K562 (cell line): ENCODE results near the gene SYN1. TPM values are rescaled to one million over a fixed set of nuclear protein-coding genes. Genes with fewer than 3 reads are reported as not detected.

Experiments
- ATAC-seq: fragments of 200-7000 bp; cut with Tn5 transposase; 3 replicates; pipeline ENCODE4 v1.9.1; 2020; ENCODE audit warnings: moderate library complexity
- BruUV-seq: library from RNA; stranded (reverse); fragments of 400-500 nt; replicated peaks from 2 replicates; lab custom pipeline; 2021; lab: Mats Ljungman, UMichigan
- CTCF ChIA-PET: fragments of 300-600 bp; formaldehyde crosslinking; extraction: SDS; loops from one replicate; lab custom pipeline; 2021; ENCODE audit warnings: low intra/inter-chr PET ratio; lab: Yijun Ruan, JAX
- POLR2A ChIA-PET: fragments of 300-600, 350-650 bp; sonication (Branson Sonifier 250); formaldehyde crosslinking; extraction: SDS; loops from one replicate; lab custom pipeline; 2021; ENCODE audit warnings: antibody characterized with exemption, inconsistent platforms; lab: Yijun Ruan, JAX
- DNase-seq, 4 experiments: peaks; one replicate each; pipeline versions ENCODE4 v3.0.0 to v3.0.0-alpha.2; 2011 to 2018; ENCODE audit warnings: low spot score in 3 of 4, mixed read lengths in 3 of 4; ENCODE audit errors: extremely low read depth in 1 of 4
- FAIRE-seq: peaks from 2 replicates; lab custom pipeline; 2011; peaks lifted over from hg19 to GRCh38; lab: Jason Lieb, UNC
- H2AFZ ChIP-seq: 2 replicates; pipeline ENCODE4 v1.6.0; 2011; ENCODE audit warnings: low read depth, low read length, control low read depth, inconsistent platforms
- H3K27ac ChIP-seq: fragments of 200-600 bp; 3 replicates; pipeline ENCODE4 v1.8.0; 2011; ENCODE audit warnings: low read depth, mild to moderate bottlenecking, control low read depth, inconsistent platforms, low read length, moderate library complexity, mixed read lengths; ENCODE audit errors: extremely low read depth
- H3K27me3 ChIP-seq, 2 experiments: fragments of 300-600 bp in 1 of 2; 2 replicates in 1 of 2; 3 replicates in 1 of 2; pipeline versions ENCODE4 v1.6.0 to v1.8.0; 2011; ENCODE audit warnings: inconsistent platforms in 2 of 2, low read length in 2 of 2, mild to moderate bottlenecking in 1 of 2, mixed read lengths in 1 of 2, moderate library complexity in 1 of 2; ENCODE audit not compliant: control insufficient read depth in 2 of 2, insufficient read depth in 2 of 2
- H3K36me3 ChIP-seq: fragments of 300-600 bp; 3 replicates; pipeline ENCODE4 v1.8.0; 2011; ENCODE audit warnings: mild to moderate bottlenecking, low read length, inconsistent platforms; ENCODE audit not compliant: control insufficient read depth, insufficient read depth
- H3K4me1 ChIP-seq, 2 experiments: fragments of 200-600 bp in 1 of 2; replicated peaks in 1 of 2; 2 replicates in 1 of 2; 3 replicates in 1 of 2; pipeline versions ENCODE4 v1.5.1 to v1.8.0; 2011; ENCODE audit warnings: inconsistent platforms in 2 of 2, low read length in 2 of 2, mild to moderate bottlenecking in 1 of 2, mixed read lengths in 1 of 2, moderate library complexity in 1 of 2; ENCODE audit not compliant: control insufficient read depth in 2 of 2, insufficient read depth in 2 of 2
- H3K4me2 ChIP-seq: 2 replicates; pipeline ENCODE4 v1.6.1; 2011; ENCODE audit warnings: low read length, control low read depth, inconsistent platforms, mixed read lengths; ENCODE audit not compliant: insufficient read depth
- H3K4me3 ChIP-seq: fragments of 200-600 bp; sonication (generic), shearing (Covaris generic); 2 replicates; pipeline ENCODE4 v1.5.1; 2016; ENCODE audit warnings: control low read depth, inconsistent platforms
- H3K79me2 ChIP-seq: fragments of 200-600 bp; 3 replicates; pipeline ENCODE4 v1.8.0; 2011; ENCODE audit warnings: low read length, inconsistent platforms; ENCODE audit not compliant: control insufficient read depth, insufficient read depth
- H3K9ac ChIP-seq, 2 experiments: 2 replicates each; pipeline versions ENCODE4 v1.6.0 to v1.6.1; 2011; ENCODE audit warnings: low read depth in 2 of 2, low read length in 2 of 2, control low read depth in 1 of 2, inconsistent platforms in 1 of 2, mild to moderate bottlenecking in 1 of 2, mixed read lengths in 1 of 2; ENCODE audit not compliant: insufficient read depth in 1 of 2
- H3K9me1 ChIP-seq: one replicate; pipeline ENCODE4 v1.6.0; 2011; ENCODE audit warnings: inconsistent platforms, mild to moderate bottlenecking, low read length, moderate library complexity; ENCODE audit not compliant: control insufficient read depth, insufficient read depth
- H3K9me3 ChIP-seq: replicated peaks from 2 replicates; pipeline ENCODE4 v1.5.1; 2011; ENCODE audit warnings: low read depth, low read length, inconsistent platforms; ENCODE audit not compliant: control insufficient read depth, insufficient read depth
- H4K20me1 ChIP-seq: replicated peaks from 2 replicates; pipeline ENCODE4 v1.6.1; 2011; ENCODE audit warnings: low read length, inconsistent platforms, mixed read lengths; ENCODE audit not compliant: control insufficient read depth, insufficient read depth
- CREB5 ChIP-seq: fragments of 250-450 bp; sonication (Bioruptor Pico); IDR thresholded peaks from 2 replicates; pipeline ENCODE4 v1.5.0; 2020; ENCODE audit warnings: mild to moderate bottlenecking
- EP400 ChIP-seq: fragments of 450-650 bp; IDR thresholded peaks from 2 replicates; pipeline ENCODE4 v1.6.1; 2017; ENCODE audit warnings: antibody characterized with exemption, mild to moderate bottlenecking, moderate library complexity
- FIP1L1 ChIP-seq: fragments of 200-400 bp; formaldehyde crosslinking; IDR thresholded peaks from 2 replicates; pipeline ENCODE4 v1.6.1; 2018; ENCODE audit warnings: mild to moderate bottlenecking, low read depth, low read length; ENCODE audit not compliant: poor library complexity, severe bottlenecking
- FOS ChIP-seq: IDR thresholded peaks from 3 replicates; pipeline ENCODE4 v1.6.1; 2011; ENCODE audit not compliant: insufficient read length; ENCODE audit errors: extremely low read depth
- FUS ChIP-seq: fragments of 200-400 bp; formaldehyde crosslinking; optimal IDR thresholded peaks from 2 replicates; pipeline ENCODE3; 2017; ENCODE audit warnings: low read depth, low read length
- HNRNPUL1 ChIP-seq: fragments of 200-400 bp; formaldehyde crosslinking; IDR thresholded peaks from 2 replicates; pipeline ENCODE4 v1.6.1; 2017; ENCODE audit warnings: low read length
- POLR2AphosphoS5 ChIP-seq: IDR thresholded peaks from 2 replicates; pipeline ENCODE4 v1.6.1; 2011; ENCODE audit warnings: mild to moderate bottlenecking, low read depth, low read length, moderate library complexity; ENCODE audit not compliant: control insufficient read depth, insufficient read depth
- ZNF133 ChIP-seq: fragments of 250-450 bp; sonication (Bioruptor Pico); IDR thresholded peaks from 2 replicates; pipeline ENCODE4 v1.4.0; 2020; ENCODE audit warnings: mild to moderate bottlenecking
- ZNF311 ChIP-seq: fragments of 250-450 bp; sonication (Bioruptor Pico); IDR thresholded peaks from 2 replicates; pipeline ENCODE4 v1.4.0; 2020; ENCODE audit warnings: mild to moderate bottlenecking, moderate library complexity
- WGBS: fragments of 100-300 bp; shearing (Covaris generic); methylation state at CpG from one replicate; pipeline ENCODE4 v1.1.6; 2016; ENCODE audit warnings: low coverage, mixed read lengths; ENCODE audit not compliant: insufficient coverage; ENCODE audit errors: missing lambda C conversion rate; 5-methylcytosine and 5-hydroxymethylcytosine counted together
- in situ Hi-C: fragments of 300-500 bp; cut with MboI; formaldehyde crosslinking; loops from 4 replicates; pipeline ENCODE4 v1.15.0; 2018; ENCODE audit warnings: inconsistent platforms, mixed read lengths
- intact Hi-C: fragments of 100-400 bp; cut with micrococcal nuclease; formaldehyde crosslinking; loops from 2 replicates; pipeline ENCODE4 v1.14.2; 2022
- polyA plus RNA-seq, 8 experiments: library from polyadenylated mRNA; depleted of rRNA in 4 of 8; stranded (reverse) in 5 of 8; unstranded in 3 of 8; fragments of >200 nt; fragmentation: Nextera tagmentation in 2 of 8; fragmentation: Illumina TruSeq in 1 of 8; extraction: Ambion mirVana in 2 of 8; extraction: Trizol in 1 of 8; gene quantifications; 2 replicates each; pipeline versions ENCODE4 v1.2.1 to v1.2.3, GENCODE V29; 2011 to 2014; ENCODE audit warnings: inconsistent platforms in 1 of 8, missing spikeins in 1 of 8
- total RNA-seq, 7 experiments: library from RNA; depleted of rRNA in 6 of 7; stranded (reverse); fragments of >200 nt in 6 of 7; fragmentation: Illumina TruSeq in 2 of 7; extraction: Trizol in 2 of 7; gene quantifications; 2 replicates each; pipeline versions ENCODE4 v1.2.1 to v1.2.3, GENCODE V29; 2011 to 2021; ENCODE audit warnings: low replicate concordance in 1 of 7
- TF ChIP-seq, protein P1 (sequence below), 2 experiments: fragments of 150-350 bp in 1 of 2; IDR thresholded peaks; 2 replicates each; pipeline ENCODE4 v1.6.1; 2012 to 2016; ENCODE audit warnings: low read depth in 2 of 2, low read length in 2 of 2, mild to moderate bottlenecking in 1 of 2, moderate library complexity in 1 of 2

The SYN1 gene
- total and polyA plus RNA-seq, 9 of the 15 experiments (the other 6 are each of a cell fraction or from before 2014, with no cell fraction given): 0.01 to 0.28 (median 0.18) TPM; not detected in 2

DNA sequence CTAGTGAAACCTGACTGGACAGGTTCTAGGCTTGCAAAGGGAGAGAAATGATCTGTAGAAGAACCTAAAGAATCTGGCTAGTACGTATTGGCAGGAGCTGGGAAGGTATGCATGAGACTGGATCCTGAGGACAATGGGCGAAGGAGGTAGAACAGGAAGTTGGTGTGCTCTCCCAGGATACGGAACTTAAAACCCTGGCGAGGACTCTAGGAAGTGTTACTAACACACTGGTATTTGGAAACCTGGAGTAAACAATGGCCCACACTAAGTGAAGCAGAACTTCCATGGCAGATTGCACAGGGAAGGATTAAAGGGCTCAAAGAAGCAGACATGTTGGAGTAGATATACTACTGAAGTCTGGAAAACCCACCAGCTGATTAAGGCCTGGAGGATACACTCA lies 9.1 kb downstream of the SYN1 start:
- Histone ChIP-seq H3K4me3 (no peak overlapping the region), H3K36me3 (no peaks in the 10 kb centered on the region), H2AFZ (no peak overlapping the region), H3K4me2 (no peak overlapping the region), H3K27ac (no peak overlapping the region), H3K9me1 (no peaks in the 10 kb centered on the region), H3K27me3 (peaks cover 0 to 14% of the 10 kb centered on the region in 2 experiments; a peak in 2 of 5 replicates), H3K9me3 (0 out of 2 replicates have a peak, but pooled peaks cover 2% of the 10 kb centered on the region), H3K9ac (no peak overlapping the region), H3K79me2 (no peaks in the 10 kb centered on the region)
- intact Hi-C loops (no loop called here), in situ Hi-C loops (no loop called here)
- DNase-seq (no peak), FAIRE-seq (no peak)
- 45% methylated on average over 3 of the region's 4 CpGs for WGBS
- ChIA-PET CTCF (no interaction called here), POLR2A (interaction anchor here (0.7 to 1.0 kb wide), 2 partner anchors 13 to 15 kb away, joined by 3 to 4 read pairs; no protein-coding TSS in a partner anchor)
- no TSS peak for BruUV-seq
- TF ChIP-seq EP400 (no peak), CREB5 (CRISPR knock-in tag) (no peak), POLR2AphosphoS5 (no peak), FOS (no peak), HNRNPUL1 (no peak), FIP1L1 (no peak), FUS (no peak), ZNF311 (no peak), ZNF133 (CRISPR knock-in tag) (no peak)
- TF ChIP-seq, protein P1, sequence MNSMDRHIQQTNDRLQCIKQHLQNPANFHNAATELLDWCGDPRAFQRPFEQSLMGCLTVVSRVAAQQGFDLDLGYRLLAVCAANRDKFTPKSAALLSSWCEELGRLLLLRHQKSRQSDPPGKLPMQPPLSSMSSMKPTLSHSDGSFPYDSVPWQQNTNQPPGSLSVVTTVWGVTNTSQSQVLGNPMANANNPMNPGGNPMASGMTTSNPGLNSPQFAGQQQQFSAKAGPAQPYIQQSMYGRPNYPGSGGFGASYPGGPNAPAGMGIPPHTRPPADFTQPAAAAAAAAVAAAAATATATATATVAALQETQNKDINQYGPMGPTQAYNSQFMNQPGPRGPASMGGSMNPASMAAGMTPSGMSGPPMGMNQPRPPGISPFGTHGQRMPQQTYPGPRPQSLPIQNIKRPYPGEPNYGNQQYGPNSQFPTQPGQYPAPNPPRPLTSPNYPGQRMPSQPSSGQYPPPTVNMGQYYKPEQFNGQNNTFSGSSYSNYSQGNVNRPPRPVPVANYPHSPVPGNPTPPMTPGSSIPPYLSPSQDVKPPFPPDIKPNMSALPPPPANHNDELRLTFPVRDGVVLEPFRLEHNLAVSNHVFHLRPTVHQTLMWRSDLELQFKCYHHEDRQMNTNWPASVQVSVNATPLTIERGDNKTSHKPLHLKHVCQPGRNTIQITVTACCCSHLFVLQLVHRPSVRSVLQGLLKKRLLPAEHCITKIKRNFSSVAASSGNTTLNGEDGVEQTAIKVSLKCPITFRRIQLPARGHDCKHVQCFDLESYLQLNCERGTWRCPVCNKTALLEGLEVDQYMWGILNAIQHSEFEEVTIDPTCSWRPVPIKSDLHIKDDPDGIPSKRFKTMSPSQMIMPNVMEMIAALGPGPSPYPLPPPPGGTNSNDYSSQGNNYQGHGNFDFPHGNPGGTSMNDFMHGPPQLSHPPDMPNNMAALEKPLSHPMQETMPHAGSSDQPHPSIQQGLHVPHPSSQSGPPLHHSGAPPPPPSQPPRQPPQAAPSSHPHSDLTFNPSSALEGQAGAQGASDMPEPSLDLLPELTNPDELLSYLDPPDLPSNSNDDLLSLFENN (IDR thresholded peaks at IDR 0.05; ENCODE audit: low read depth in 2 of 2, low read length in 2 of 2): no peak
- TF ChIP-seq, all 486 proteins: peak for 0
- ATAC-seq: no peak
- H4K20me1 ChIP-seq: no peaks in the 10 kb centered on the region
- peaks cover 7% of the 10 kb centered on the region in 2 experiments; a peak in 4 of 5 replicates for H3K4me1 ChIP-seq
